GM19452 (cell line): Measurements from ENCODE around the gene ZC3H12C.

Source experiments
- ATAC-seq: cut with Tn5 transposase; IDR thresholded peaks from one replicate; pipeline ENCODE4 v1.9.1; 2021; ENCODE audit not compliant: unreplicated experiment

Gene ZC3H12C

DNA sequence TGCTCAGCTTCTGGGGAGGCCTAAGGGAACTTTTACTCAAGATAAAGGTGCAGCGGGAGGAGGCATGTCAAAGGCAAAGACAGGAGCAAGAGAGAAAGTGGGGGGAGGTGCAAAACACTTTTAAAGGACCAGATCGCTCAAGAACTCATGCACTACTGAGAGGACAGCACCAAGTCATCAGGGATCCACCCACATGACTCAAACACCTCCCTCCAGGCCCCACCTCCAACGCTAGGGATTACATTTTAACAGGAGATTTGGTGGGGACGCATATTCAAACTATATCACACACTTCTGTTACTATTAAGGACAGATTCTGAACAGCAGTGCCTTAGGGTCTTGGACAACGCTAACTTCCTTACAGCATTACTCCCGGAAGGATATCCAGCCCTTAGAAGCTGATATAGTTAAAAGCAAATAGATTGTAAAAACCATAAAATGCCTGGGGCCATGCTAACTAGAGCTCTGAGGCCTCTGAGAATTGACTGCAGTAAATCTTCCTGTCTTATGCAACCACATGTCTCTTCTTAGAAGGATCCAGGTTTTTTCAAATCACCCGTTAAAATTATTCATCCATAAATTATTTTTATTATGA is 16.7 kb upstream of the ZC3H12C start:
- ATAC-seq = peak; percentile 42

DNA sequence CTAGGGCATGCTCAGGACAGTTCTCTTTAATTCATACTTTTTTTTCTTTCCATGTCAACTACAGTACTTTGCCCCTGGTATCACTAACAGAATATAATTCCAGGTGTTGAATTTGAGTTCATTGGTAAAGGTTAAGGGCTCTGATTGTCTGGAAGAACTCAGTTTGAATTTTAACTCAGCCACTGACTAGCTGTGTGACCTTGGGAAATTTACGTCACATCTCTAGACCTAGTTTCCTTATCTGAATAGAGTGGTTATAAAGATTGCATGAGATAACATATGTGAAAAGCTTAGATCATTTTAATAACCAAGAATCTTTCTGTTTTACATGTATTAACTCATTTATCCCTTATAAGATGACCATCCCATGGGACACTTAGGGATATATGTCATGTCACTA is 15.8 kb upstream of the ZC3H12C start:
- ATAC-seq = peak; percentile 23

DNA sequence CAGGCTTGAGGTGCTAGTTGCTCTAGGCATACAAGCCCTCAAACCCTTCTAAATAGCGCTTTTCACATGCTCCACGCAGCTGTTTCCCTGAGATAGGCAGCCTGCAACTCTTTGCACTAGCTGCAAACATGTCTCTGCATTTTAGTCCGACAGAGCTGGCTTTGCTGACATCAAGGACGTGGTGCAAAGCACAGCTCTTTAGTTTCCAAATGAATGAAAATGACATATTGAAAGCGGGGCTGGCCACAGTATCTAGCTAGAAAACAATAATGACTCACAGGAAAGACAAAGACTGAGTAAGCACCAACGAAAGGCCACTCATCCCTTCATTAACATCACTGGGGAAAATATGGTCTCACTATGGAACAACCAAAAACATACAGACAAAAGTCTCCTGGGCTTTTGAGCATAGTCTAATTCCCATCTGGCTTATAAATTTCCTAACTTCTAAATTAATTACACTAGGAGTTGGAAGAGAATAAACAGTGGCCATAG is 15.3 kb upstream of the ZC3H12C start:
- ATAC-seq = peak; percentile 91

DNA sequence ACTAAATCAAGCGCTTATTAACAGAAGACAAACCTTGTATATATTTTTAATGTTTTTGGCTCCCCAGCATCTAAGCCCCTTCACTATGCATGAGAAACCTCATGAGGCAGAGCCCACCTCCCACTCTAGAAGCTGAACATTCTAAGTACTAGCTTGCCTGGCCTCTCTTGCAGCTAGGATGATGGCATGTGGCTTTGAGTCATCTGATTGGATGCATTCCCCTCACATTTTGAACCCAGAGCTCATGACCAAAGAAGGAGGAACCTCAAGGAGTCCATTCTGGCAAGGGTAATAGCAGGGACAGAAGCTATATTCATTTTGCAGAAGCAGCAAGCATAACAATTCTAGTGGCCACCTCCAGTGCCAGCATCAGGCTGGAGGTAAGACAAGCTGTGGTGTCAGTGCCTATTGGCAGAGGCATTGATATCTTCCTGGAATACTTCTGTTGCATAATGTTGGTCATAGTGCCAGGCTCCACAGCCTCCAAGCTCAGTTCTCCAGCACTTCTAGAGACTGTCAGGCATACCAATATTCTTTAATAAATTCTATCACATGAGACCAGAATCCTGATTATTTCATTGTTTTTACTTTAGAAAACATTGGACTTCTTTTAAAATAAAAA is 14.2 kb upstream of the ZC3H12C start:
- no peak for ATAC-seq

DNA sequence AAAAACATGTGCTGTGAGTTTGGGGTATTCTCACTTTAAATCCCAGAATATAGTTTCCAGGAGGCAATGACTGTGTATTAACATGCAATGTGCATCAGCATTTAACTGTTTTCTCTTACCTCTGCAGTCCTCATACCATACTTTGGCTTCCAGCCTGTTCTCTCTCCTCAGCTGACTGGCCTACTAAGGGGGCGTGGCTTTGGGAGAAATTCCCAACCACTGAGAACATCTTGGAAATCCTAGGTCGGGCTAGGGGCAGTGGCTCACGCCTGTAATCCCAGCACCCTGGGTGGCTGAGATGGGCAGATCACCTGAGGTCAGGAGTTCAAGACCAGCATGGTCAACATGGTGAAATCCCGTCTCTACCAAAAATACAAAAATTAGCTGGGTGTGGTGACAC is 13.5 kb upstream of the ZC3H12C start:
- no peak for ATAC-seq

DNA sequence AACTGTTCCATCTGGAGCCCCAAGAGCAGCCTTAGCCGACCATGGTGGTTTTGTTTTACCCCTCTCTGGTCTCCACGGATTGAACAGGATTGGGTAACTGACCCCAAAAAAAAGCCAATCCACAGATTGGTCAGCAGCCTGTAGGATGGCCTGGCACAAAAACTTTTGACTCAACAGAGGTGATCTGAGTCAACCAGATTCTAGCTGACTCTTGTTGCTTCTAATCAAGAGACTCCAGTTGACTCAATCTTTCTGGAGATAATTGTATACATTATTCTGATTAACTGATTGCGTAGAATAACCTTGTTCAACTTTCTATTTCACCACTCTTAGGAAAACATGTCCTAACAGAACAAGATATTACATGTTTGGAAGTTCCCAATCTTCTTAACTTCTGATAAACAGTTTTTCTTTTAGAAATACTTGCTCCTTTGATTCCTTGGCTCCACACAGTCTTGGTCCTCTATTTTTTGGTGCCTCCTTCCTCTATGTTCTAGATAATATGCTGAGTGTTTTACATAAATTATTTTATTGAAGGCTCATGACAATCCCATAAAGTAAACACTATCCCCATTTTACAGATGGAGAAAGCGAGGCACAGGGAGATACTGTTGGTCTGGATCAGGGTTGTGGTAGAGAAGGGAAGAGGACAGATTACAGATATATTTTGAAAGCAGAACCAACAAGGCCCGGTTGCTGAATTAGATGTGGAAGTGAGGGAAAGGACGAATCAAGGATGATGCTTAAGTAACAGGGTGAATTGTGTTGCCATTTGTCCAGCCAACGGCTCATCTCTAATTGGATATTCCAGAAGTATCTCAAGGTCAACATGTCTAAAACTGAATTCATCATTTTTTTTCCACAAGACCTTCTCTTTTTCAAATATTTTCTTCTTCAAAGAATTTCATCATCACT is 11.5 kb upstream of the ZC3H12C start:
- no peak for ATAC-seq

DNA sequence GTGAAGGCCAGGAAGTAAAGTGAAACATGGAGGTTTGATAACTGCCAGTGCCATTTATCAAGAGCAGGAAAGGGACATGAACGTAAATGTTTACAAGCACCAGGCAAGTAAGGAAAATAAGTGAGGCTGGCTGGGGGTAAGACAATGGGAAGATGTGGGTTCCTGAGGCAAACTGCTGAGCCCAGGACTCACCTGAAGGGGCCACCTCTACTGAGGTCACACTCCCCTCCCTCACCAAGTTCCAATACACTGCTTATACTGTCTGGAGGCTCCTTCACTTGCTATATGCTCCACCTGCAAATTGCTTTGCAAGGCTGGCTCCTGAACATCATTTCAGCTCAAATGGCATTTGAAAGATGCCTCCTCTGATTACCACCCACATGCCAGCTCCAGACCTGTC is 10.3 kb upstream of the ZC3H12C start:
- ATAC-seq = no peak

DNA sequence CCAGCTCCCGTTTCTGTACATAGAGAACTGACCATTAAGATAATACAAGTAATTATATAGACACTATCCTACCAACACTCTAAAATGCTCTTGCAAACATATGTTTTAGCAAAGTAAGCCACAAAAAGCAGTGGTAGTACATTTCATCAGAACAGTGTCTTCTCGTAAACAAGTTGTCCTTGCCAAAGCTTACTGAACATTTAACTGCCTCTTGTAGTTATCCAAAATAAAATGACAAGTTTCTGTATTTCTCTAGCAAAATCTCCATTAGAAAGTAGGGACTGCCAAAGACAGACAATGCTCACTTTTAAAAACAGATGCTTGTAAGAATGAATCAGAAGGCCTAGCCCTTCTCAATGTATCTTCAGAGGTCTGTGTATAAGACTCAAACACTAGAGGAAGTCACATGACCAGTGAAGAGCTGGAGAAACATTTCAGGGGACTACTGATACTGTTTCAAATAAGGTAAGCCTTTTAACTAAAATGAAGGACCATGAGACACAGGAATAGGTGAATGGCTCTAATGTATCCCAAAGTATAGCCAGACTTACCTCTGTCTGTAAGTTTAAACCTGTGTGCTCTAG is 7.8 kb upstream of the ZC3H12C start:
- no peak for ATAC-seq

DNA sequence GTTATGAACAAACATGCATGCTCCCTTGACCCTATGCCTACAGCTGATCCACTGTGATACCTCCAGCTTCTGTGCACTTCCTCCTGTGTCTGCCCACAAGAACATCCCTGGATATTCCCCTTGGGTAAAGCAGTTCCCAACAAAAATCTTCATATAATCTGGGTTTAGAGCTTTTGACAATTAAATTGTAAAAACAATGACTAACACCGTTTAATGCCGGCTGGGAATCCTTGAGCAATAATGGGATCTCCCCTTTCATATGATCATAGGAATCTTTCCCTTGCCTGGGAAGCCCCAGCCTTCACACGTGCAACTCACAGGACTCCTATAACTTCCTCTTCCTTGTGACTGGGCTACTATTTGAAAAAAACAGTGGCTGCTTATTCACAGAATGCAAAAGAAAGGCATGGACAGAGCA is 6.3 kb upstream of the ZC3H12C start:
- no peak for ATAC-seq

DNA sequence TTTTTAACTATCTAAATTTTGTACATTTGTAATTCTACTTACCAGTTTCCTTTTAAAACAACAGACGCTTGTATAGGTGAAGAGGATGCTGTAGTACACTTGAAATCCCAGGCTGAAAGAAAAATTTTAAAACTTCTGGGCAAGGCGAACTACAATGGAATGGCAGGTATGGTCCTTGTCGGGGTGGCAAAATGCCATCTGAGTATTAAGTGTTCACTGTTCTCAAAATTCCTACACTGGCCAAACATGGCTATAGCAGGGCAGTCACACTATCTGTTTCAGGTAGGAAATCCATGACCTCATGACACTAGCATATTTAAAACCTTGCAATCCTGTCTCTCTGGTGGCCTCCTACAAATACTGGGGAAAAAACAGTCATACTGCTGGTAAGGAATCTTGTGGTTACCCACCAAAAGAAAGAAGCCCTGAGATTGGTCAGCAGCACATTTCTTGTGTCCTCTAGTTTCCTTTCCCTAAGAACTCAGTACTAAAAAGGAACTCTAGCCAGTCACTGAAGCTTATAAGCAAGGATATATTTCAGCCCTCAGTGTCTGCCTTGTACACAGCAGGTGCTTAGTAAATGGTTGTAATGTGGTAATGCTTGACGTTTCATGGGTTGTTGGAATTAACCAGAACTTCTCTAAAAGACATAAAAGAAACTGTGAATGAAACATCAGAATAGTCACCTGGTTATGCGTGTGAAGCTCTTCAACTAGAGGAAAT is 5.2 kb upstream of the ZC3H12C start:
- no peak for ATAC-seq

DNA sequence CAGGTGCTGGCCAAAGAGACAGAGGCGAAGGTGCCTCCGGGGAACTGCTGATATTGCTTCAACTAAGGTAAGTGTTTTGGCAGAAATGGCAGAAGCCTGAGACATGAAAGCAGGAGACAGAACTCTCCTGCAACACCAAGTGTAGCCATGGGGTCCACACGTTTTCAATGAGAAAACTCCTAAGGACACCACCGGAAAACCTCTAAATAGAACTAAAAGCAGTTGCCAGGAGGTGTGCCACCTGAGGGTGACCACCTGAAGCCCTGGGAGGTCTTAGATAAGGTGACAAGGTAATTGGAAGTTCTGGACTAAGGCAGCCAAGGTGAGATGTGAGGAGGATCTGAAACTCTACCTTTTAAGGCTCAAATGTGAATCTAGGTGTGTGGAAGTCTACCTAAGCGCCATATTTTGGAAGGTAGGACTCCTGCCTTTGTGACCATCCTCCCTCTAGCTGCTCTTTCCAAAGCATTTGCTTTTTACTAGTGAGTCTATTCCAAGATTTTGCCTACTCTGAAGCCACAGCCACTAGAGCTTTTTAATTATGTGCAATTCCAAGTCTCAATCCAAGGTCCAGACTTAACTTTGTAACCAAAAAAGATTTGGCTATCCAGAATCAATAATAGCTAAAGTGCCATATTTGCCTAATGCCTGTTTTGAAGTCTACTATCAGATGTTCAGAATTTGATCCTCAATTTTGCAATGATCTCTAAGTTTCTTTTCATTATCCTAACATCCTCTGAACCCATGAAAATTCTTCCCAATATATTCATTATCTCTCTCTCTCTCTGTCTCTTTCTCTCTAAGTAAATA is 4.5 kb upstream of the ZC3H12C start:
- ATAC-seq = no peak

DNA sequence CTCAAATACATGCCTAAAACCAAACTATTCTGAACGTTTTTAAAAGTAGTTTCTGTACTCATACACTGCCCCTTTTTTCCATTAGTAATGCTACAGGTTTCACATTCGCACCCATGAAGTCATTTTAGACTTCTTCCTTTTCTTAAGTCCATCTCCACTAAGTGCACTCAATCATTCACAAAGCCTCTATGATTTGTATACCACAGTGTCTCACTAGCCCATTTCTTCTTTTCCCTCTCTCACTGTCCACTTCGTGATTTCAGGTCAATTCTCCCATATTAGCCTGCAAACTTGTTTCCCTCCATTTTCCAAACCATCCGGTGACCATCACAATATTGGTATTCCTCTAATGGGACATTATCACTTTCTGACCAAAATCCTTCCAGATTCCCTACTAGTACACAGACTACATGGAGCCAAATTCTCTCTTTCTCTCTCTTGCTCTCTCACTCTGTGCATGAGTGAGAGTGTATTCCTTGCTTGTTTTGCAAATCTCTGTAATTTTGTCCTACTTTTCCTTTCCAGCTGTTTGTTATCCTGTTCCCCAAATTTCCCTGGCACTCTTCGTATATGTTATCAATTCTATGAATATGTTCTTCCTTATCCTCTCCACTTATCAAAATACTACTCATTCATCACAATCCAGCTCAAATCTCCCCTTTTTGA is 3.4 kb upstream of the ZC3H12C start:
- ATAC-seq = no peak

DNA sequence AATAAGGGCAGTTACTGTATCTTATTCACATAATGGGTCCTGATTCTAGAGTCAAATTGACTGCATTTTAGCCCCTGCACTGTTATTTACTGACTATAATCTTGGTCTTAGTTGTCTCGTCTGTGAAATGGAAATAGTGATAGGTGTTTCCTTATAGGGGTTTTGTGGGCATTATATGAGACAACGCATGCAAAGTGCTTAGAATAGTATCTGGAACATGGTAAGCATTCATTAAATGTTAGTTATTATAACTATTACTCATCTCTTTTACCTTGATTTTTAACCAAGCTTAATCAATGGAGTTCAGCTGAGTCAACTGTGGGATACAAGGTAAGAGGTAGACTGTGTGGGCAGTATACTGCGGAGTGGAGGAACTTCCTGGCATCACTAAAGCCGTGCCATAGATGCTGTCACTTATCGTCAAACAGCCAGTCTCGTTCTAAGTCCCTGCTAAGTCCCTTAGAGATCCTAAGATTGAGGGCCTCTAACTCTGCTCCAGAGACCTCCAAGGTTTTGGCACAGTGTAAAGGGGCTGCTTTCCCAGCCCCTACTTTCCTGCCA is 2.6 kb upstream of the ZC3H12C start:
- ATAC-seq = no peak

DNA sequence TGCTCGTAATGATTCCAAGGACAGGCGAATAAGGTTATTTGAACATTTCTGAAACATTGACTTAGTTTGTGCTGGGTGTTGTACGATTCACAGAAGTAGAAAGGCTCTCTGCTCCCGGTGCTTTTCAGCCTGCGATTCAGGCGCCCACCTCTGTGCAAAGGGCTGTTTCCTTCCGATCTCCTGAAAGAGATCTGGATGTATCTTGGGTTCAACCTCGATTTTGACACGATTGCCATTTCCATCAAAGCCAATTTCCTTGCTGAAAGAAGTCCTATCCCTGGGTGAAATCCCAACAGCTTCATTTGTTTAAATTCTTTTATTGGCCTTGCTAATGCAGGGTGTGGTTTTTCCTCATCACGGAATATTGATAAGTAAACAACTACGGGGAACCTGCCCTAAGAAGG is 1.1 kb upstream of the ZC3H12C start:
- no peak for ATAC-seq

DNA sequence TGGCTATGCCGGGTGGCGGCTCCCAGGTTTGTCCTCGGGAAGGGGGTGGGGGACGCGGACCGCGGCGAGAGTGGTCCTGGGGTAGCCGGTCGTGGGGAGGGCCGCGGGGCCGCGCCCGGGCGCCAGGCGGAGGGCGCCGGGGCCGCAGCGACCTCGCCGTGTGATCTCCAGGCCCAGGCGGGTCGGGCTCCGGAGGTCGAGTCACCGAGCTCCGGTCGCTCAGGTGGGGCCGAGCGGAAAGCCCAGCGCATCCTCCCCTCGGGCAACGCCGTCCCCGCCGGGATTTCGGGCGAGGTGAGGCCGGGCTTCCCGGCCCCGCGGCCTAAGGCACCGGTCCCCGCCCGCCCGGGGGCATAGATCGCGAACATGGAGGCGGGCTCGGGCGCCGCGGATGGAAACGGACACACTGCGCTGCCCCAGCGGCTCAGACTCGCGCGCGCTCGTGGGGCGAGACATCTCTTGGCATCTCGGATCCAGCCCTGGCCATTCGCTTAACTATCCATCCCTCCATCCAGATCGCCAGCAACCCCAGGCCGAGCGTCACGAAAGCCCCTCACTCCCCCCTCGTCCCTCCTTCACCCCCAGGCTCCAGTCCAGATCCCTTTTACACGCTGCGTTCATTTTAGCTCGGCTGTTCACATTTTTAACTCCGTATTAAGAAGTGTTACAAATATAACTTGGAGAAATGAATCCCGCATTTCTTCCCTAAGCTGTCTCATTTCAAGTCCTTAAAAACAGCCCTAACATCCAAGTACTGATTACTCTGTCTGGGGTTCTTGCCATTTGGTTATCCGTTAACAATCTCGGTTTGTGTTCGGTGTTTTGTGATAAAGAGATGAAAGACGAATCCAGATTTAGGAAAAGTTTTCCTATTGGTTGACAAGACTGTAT is 460 bp downstream of the ZC3H12C start:
- ATAC-seq = peak; percentile 23

DNA sequence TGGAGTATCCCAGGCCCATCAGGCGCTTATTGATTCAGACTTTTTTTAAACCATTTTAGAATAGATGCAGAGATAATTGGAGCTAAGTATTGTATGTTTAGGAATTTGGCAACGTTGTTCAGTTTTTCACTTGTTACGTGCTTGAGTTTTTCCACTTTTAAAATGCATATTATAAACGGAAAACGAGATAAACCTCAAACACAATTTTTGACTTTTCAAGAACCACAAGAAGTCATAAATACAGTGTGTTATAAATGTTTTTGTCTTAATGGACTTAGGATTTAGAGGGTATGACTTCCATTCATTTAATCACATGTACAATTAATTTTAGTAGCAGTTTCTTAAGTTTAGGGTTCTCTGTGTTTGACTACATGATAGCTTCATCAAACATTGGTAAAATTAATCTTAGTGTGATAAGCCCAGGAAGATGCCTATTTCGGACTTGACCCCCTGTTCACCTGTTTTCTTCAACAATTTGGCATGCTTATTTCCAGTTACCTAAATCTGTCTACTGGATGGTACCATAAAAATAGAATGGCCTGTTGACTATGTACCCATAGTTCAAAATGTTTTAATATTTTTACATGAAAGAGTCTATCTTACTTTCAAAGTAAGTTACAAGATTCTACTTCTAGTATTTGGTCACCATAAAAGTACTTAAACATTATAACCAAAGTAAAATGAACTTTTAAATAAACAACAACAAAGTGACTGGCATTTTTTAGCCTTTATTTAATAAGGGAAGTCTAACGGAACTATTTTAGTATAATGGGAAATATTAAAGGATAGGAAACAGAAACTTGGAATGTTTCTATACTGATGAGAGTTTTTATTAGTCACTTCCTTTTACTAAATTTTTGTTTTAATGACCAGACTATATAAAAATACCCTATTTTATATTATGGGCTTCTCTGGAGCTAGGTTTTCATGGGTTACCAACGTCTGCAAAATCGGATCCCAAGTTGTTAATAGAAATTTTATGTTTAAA is 1.4 kb downstream of the ZC3H12C start:
- no peak for ATAC-seq

DNA sequence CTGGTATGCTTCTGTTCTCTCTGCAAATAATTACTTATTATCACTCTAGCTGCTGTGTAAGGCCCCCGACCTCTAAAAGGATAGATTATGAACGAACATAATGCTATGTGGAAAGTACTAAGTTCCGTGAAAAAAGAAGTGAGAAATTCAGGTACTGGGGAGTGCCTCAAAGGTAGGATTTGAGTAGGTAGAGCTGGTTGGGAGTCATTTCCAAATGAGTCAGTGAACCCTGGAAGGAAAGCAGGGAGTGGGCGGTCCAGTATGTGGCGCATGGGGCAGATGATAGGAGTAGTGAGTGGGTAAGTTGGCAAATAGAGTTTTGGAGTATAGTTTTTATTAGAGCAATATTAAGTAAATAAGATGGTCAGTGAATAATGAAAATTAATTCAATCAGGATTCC is 2.4 kb downstream of the ZC3H12C start:
- no peak for ATAC-seq
